ENCODE measurements around the gene RPS19BP1. TPM values are rescaled to one million over a fixed set of nuclear protein-coding genes. Genes with fewer than 3 reads are reported as not detected.

Gene RPS19BP1
- total and polyA plus RNA-seq, 2 experiments from 2014 or later: 84.0 to 117 TPM

DNA sequence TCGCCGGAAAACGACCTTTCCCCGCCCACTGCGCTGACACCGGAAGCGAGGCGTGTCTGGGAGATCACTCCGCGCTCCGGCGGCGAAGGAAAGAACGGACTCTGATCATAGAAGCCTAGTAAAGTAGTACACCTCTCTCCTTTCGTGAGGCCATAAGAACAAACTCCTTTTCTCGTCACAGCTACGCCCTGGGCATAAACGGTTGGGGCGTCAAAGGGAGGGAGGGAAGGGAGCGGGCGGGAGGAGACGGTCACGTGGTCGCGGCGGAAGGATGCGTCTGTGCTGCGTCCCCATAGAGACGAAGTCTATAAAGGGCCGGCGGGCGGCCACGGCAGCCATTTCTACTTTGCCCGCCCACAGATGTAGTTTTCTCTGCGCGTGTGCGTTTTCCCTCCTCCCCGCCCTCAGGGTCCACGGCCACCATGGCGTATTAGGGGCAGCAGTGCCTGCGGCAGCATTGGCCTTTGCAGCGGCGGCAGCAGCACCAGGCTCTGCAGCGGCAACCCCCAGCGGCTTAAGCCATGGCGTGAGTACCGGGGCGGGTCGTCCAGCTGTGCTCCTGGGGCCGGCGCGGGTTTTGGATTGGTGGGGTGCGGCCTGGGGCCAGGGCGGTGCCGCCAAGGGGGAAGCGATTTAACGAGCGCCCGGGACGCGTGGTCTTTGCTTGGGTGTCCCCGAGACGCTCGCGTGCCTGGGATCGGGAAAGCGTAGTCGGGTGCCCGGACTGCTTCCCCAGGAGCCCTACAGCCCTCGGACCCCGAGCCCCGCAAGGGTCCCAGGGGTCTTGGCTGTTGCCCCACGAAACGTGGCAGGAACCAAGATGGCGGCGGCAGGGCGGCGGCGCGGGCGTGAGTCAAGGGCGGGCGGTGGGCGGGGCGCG is 12.1 kb downstream of the RPS19BP1 start, which contains the start of gene ATF4:
Gene ATF4, plus strand, starts transcription at position 337 of the 880 bp plus-strand sequence. CDS start 884 bp downstream, outside the sequence.
- peaks cover 29% of the 10 kb centered on the region for H3K4me1 ChIP-seq (ENCODE audit: insufficient read depth)
- TF ChIP-seq, protein P1, sequence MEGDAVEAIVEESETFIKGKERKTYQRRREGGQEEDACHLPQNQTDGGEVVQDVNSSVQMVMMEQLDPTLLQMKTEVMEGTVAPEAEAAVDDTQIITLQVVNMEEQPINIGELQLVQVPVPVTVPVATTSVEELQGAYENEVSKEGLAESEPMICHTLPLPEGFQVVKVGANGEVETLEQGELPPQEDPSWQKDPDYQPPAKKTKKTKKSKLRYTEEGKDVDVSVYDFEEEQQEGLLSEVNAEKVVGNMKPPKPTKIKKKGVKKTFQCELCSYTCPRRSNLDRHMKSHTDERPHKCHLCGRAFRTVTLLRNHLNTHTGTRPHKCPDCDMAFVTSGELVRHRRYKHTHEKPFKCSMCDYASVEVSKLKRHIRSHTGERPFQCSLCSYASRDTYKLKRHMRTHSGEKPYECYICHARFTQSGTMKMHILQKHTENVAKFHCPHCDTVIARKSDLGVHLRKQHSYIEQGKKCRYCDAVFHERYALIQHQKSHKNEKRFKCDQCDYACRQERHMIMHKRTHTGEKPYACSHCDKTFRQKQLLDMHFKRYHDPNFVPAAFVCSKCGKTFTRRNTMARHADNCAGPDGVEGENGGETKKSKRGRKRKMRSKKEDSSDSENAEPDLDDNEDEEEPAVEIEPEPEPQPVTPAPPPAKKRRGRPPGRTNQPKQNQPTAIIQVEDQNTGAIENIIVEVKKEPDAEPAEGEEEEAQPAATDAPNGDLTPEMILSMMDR (IDR thresholded peaks at IDR 0.05; ENCODE audit: poor library complexity): no peak
- no peak for TF ChIP-seq EZH2 (IDR thresholded peaks at IDR 0.05; ENCODE audit: borderline replicate concordance)
- TF ChIP-seq EZH2phosphoT487 (IDR thresholded peaks at IDR 0.05; ENCODE audit: low read depth, severe bottlenecking, unreplicated experiment): no peak
- no peaks in the 10 kb centered on the region for H3K9me3 ChIP-seq (ENCODE audit: low read depth)
- no peaks in the 10 kb centered on the region for H3K27me3 ChIP-seq
- H3K9me2 ChIP-seq (replicated peaks; ENCODE audit: insufficient read depth): no peaks in the 10 kb centered on the region
- H2AFZ ChIP-seq: peak within 1 kb of the TSS; percentile 79
- peak within 1 kb of the TSS; percentile 96 for H3K4me3 ChIP-seq
- peak within 1 kb of the TSS; percentile 99 for H3K4me2 ChIP-seq
- DNase-seq (ENCODE audit: low spot score): peak; percentile 94
- H3K27ac ChIP-seq: peak within 1 kb of the TSS; percentile 99
- WGBS (ENCODE audit: low lambda C conversion rate, missing lambda C conversion rate): 1% methylated on average over 66 of the region's 86 CpGs
- peaks cover 48% of the 10 kb centered on the region for H4K20me1 ChIP-seq (ENCODE audit: insufficient read depth, poor library complexity, severe bottlenecking)
- peaks cover 80% of the 10 kb centered on the region for H3K79me2 ChIP-seq
- peaks cover 9% of the 10 kb centered on the region for H3K36me3 ChIP-seq (replicated peaks; ENCODE audit: insufficient read depth, low read depth)

DNA sequence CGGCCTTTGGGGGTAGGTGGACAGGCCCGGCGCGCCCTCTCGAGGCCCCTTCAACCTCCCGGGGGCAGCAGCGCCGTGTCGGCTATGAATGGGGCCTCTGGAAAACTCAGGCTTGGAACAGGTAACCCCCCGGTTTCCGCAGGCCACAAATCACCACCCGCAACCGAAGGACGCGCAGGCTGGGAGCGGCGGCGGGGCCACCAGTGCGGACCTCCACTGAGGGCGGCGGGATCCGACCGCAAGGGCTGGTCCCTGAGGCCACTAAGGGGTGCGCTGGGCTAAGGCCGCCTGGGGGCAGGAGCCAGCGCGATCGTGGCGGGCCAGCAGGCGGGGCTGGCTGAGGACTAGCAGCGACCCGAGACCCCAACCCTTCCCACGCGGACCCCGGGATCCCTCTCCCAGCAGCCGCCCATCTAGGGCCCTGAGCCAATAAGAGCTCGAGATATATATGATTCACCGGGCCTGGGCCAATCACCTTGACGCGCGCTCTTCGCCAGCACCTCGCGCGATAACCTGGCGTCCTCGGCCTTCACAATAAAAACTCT is 12.8 kb downstream of the RPS19BP1 start:
- H3K79me2 ChIP-seq: peaks cover 85% of the 10 kb centered on the region
- H3K9me2 ChIP-seq (replicated peaks; ENCODE audit: insufficient read depth): no peaks in the 10 kb centered on the region
- H3K4me2 ChIP-seq: peak overlapping the region; percentile 91
- H2AFZ ChIP-seq: peak overlapping the region; percentile 19
- peaks cover 29% of the 10 kb centered on the region for H3K4me1 ChIP-seq (ENCODE audit: insufficient read depth)
- TF ChIP-seq EZH2phosphoT487 (IDR thresholded peaks at IDR 0.05; ENCODE audit: low read depth, severe bottlenecking, unreplicated experiment) (no peak), EZH2 (IDR thresholded peaks at IDR 0.05; ENCODE audit: borderline replicate concordance) (no peak)
- TF ChIP-seq, protein P1 (IDR thresholded peaks at IDR 0.05; ENCODE audit: poor library complexity): peak; percentile 44
- no peaks in the 10 kb centered on the region for H3K27me3 ChIP-seq
- peaks cover 9% of the 10 kb centered on the region for H3K36me3 ChIP-seq (replicated peaks; ENCODE audit: insufficient read depth, low read depth)
- peak; percentile 99 for DNase-seq (ENCODE audit: low spot score)
- 1% methylated on average over 39 of the region's 47 CpGs for WGBS (ENCODE audit: low lambda C conversion rate, missing lambda C conversion rate)
- peak overlapping the region; percentile 99 for H3K27ac ChIP-seq
- H3K9me3 ChIP-seq (ENCODE audit: low read depth): no peaks in the 10 kb centered on the region
- peaks cover 41% of the 10 kb centered on the region for H4K20me1 ChIP-seq (ENCODE audit: insufficient read depth, poor library complexity, severe bottlenecking)
- peak overlapping the region; percentile 49 for H3K4me3 ChIP-seq

DNA sequence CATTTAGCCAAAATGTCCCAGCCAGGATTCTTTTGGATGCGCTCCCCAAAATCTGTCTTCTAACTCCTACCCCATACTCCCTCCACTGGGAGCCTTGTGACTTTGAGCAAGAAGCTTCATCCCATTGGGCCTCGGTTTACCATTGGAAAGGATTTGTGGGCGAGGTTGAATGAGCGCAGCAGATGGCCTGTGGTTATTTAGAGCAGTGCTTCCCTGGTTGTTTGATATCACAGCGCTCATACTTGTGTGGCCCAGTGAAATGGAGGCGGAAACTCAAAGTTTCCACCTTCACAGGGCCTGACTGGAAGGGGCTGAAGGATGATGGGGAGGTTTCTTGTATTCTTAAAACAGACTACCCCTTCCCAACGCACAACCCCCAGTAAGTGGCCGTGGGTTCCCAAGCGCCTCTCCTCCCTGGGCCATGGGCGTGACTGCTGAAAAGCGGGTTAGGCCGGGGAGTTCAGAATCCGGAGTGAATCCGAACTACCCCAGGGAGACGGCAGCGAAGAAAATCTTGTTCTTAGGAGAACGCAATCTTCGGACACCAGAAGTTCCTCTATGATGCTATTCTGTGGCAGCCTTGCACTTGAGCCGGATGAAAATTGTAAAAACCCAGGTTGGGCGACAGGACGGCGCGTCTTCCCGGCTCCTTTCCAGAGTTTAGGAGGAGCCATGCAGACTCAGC is 13.4 kb downstream of the RPS19BP1 start:
- peaks cover 35% of the 10 kb centered on the region for H4K20me1 ChIP-seq (ENCODE audit: insufficient read depth, poor library complexity, severe bottlenecking)
- H2AFZ ChIP-seq: peak overlapping the region; percentile 19
- H3K9me3 ChIP-seq (ENCODE audit: low read depth): no peaks in the 10 kb centered on the region
- H3K79me2 ChIP-seq: peaks cover 81% of the 10 kb centered on the region
- peaks cover 29% of the 10 kb centered on the region for H3K4me1 ChIP-seq (ENCODE audit: insufficient read depth)
- no peaks in the 10 kb centered on the region for H3K9me2 ChIP-seq (replicated peaks; ENCODE audit: insufficient read depth)
- WGBS (ENCODE audit: low lambda C conversion rate, missing lambda C conversion rate): 13% methylated on average over 24 of the region's 24 CpGs
- H3K4me2 ChIP-seq: peak overlapping the region; percentile 91
- DNase-seq (ENCODE audit: low spot score): peak; percentile 56
- H3K4me3 ChIP-seq: peak overlapping the region; percentile 49
- TF ChIP-seq, protein P1 (IDR thresholded peaks at IDR 0.05; ENCODE audit: poor library complexity): no peak
- no peak for TF ChIP-seq EZH2phosphoT487 (IDR thresholded peaks at IDR 0.05; ENCODE audit: low read depth, severe bottlenecking, unreplicated experiment)
- H3K27ac ChIP-seq: peak overlapping the region; percentile 97
- H3K36me3 ChIP-seq (replicated peaks; ENCODE audit: insufficient read depth, low read depth): peaks cover 9% of the 10 kb centered on the region
- no peaks in the 10 kb centered on the region for H3K27me3 ChIP-seq

Data from hepatocyte (in vitro differentiated cells).